Measurements from ENCODE around the gene NKX1-1.

- TF ChIP-seq CTCF (IDR thresholded peaks at IDR 0.05), result no peak
- TF ChIP-seq POLR2AphosphoS5 (IDR thresholded peaks at IDR 0.05), result no peak
Measured at GRCh38 chr4:1376391-1376840, 29.8 kb downstream of the NKX1-1 start.
